Fibroblast of the aortic adventitia (primary cell): Measurements from ENCODE around the gene CHST3. TPM values are rescaled to one million over a fixed set of nuclear protein-coding genes. Genes with fewer than 3 reads are reported as not detected.
A peak's percentile ranks its signal among the peaks of the same experiment; 100 is the strongest.

Experiments
- DNase-seq: peaks from one replicate; pipeline ENCODE4 v3.0.0-alpha.2; 2010; ENCODE audit warnings: low read depth
- H3K4me3 ChIP-seq: 2 replicates; pipeline ENCODE4 v1.5.1; 2011; ENCODE audit warnings: low read depth, mild to moderate bottlenecking, control low read depth, low read length, moderate library complexity
- total RNA-seq: library from RNA; depleted of rRNA; stranded (reverse); fragments of >200 nt; gene quantifications from 2 replicates; pipeline ENCODE4 v1.2.3, GENCODE V29; 2012; ENCODE audit warnings: low replicate concordance
- TF ChIP-seq, protein P1 (sequence below): IDR thresholded peaks from 2 replicates; pipeline ENCODE4 v1.5.1; 2011; ENCODE audit warnings: mild to moderate bottlenecking, low read length, control low read depth, inconsistent platforms; ENCODE audit not compliant: insufficient read depth

The CHST3 gene
- total RNA-seq, 1 donor: 19.3 TPM

DNA sequence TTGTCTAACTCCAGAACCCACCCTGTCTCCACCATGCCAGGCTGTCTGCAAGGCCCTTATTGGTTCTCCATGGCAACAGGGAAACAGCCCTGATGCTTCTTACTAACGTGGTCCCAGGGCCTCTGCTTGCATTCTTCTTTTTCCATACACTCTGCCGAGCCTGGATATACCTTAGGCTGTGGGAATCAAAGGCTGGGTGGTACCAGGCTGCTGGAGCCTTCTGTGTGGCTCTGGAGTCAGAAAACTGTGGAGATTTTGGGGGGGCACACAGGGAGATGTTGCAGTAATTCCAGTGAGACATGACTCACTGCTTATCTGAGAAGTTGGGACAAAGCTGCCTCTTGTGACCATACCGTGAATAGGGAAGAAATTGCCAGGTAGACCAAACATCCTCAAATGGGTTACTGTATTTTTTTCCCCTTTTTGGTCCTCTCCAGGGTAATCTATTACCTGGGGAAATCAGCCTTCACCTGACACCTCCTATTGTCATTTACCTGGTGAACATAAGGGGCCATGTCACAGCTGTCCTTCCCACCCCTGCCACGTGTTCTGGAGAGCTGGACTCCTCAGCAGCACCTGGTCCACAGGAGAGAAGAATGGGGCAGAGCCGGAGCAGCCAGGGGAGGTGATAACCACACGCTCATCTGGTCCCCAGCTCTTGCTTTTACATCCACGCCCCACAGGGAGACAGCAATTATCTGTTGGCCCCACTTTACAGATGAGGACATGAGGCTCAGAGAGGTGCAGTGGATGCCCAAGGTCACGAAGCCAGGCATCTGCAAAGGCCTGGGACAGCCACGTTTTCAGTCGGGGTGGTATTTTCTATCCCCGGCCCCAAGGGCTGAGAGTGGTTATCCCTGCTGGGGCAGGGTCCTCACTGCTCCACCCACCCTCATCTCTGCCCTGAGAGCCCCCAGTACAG lies 4.6 kb downstream of the CHST3 start:
- no peak overlapping the region for H3K4me3 ChIP-seq
- DNase-seq: no peak

DNA sequence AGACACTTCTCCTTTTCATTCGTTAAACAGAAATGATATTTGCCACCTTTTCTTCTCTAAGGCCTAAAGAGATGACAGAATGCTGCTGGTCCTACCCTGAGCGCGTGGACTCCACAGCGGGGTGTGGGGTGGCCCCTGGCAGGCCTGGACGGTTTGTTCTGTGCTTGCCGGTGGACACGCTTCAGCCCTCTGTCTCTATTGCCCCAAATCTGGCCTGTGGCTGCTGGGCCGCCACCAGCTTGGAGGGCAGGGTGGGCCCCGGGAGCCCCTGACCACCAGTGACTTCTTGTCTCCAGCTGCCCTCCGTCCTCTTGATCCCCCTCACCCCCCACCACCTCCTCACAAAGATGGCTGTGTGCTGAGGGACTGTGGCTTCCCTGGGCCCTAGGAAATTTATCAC lies 5.7 kb downstream of the CHST3 start:
- TF ChIP-seq, protein P1, sequence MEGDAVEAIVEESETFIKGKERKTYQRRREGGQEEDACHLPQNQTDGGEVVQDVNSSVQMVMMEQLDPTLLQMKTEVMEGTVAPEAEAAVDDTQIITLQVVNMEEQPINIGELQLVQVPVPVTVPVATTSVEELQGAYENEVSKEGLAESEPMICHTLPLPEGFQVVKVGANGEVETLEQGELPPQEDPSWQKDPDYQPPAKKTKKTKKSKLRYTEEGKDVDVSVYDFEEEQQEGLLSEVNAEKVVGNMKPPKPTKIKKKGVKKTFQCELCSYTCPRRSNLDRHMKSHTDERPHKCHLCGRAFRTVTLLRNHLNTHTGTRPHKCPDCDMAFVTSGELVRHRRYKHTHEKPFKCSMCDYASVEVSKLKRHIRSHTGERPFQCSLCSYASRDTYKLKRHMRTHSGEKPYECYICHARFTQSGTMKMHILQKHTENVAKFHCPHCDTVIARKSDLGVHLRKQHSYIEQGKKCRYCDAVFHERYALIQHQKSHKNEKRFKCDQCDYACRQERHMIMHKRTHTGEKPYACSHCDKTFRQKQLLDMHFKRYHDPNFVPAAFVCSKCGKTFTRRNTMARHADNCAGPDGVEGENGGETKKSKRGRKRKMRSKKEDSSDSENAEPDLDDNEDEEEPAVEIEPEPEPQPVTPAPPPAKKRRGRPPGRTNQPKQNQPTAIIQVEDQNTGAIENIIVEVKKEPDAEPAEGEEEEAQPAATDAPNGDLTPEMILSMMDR: no peak
- DNase-seq: no peak
- H3K4me3 ChIP-seq: no peak overlapping the region

More for the DNA sequence above, 4.6 kb downstream of the CHST3 start:
- TF ChIP-seq, protein P1: no peak

DNA sequence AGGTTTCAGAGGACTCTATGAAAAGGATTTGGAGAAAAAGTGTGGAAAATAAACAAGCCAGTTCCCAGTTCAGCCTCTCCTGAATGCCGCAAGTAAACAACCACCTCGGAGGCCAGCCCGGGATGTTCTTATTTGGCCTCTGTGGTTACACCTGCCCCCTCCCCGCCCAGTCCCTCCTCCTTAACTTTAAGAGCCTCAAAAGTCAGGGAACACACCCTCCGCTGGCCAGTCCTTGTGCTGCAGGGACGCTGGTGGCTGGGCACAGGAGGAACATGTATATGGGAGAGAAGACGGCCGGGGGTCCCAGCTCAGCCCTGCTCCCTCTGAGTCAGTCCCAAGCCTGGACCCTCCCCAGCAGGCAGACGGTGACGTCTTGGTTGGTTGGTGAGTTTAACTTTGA lies 6.1 kb downstream of the CHST3 start:
- no peak for DNase-seq

DNA sequence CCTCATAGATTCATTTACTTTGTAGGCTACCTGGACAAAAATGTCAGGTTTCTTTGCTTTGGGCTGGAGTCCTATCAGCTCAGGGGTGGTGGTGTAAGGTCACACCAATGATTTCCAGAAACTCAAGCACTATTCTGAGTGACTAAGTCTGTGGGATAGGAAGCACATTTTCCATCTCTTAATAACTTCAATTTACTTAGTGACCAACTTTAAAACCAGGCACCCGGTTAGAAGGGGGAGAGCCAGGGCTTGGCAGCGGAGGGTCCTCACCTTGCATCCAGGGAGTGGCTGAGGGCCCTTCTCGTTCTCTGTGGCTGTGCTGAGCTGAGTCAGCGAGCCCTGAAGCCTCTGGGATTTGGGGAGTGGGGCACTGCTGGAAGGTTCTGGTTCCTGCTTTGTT lies 6.7 kb downstream of the CHST3 start:
- TF ChIP-seq, protein P1: no peak
- DNase-seq: no peak
- H3K4me3 ChIP-seq: no peak overlapping the region

More for the DNA sequence above, 6.1 kb downstream of the CHST3 start:
- TF ChIP-seq, protein P1: peak; percentile 32
- H3K4me3 ChIP-seq: no peak overlapping the region

DNA sequence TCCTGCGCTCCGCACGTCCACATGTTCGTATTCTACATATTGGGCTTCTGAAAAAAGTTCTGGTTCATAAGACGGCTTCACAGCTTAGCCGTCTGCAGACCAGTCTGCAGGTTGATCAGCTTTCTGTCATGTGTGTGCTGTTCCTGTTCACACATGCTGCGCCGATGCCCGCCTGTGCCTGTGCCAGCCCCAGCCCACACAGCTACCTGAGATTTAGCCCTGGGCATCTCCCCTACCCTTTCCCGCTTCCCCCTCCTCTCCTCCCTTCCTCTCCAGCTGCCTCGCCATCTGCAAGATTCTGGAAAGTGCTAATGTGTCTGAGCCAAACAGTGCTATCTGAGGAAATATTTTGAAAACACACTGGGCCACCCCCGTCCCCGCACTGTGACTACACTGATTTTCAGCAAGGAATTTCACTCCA lies 7.1 kb downstream of the CHST3 start:
- no peak overlapping the region for H3K4me3 ChIP-seq
- DNase-seq: no peak
- TF ChIP-seq, protein P1: no peak

DNA sequence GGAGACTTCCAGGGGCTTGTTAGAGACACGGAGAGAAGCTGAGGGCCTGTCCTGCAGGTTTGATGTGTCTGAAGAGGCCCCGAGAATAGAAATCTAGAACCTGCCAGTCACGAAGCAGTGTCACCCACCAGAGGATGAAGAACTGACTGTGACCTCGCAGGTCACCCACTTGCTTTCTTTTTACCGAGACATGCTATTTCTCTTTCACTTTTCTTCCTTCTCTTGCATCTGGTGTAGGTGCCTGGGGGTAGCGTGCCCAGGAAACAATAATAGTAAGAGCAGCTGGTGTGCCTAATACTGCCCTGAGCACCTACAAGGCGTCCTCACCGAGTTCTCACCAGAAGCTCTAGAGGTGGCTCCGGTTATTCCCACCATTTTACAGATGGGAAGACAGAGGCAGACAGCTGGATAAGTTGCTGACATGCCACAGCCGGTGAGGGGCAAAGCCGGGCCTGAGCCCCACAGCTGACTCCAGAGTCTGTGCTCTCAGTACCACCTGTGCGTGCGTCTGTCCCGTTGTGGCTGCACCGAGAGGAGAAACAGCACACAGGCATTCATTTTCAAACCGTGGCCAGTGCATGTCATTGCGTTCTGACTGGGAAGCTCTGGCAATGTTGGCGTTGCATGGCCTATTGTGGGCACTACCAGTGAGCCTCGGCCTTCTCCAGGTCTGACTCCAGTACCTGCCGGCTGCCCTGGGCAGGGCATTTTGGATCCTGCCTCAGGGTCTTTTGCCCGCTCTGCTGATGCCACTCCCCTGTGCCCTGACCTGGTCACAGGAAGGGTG lies 7.8 kb downstream of the CHST3 start:
- H3K4me3 ChIP-seq: no peak overlapping the region
- no peak for DNase-seq
- TF ChIP-seq, protein P1: no peak
